Endodermal cell (in vitro differentiated cells): ENCODE measurements around the gene PPIP5K2. TPM values are rescaled to one million over a fixed set of nuclear protein-coding genes. Genes with fewer than 3 reads are reported as not detected.

Experiments used
- DNase-seq: peaks from one replicate; pipeline ENCODE4 v3.0.0-alpha.2; 2017
- H3K27ac ChIP-seq: 2 replicates; pipeline ENCODE4 v1.5.1; 2013; ENCODE audit warnings: mild to moderate bottlenecking, low read depth, low read length, moderate library complexity
- H3K27me3 ChIP-seq: 2 replicates; pipeline ENCODE4 v1.6.1; 2013; ENCODE audit warnings: mild to moderate bottlenecking, low read length, moderate library complexity; ENCODE audit not compliant: insufficient read depth, control insufficient read depth, poor library complexity, severe bottlenecking
- H3K36me3 ChIP-seq: 2 replicates; pipeline ENCODE4 v1.7.0; 2013; ENCODE audit warnings: mild to moderate bottlenecking, low read length, moderate library complexity; ENCODE audit not compliant: control insufficient read depth, insufficient read depth
- H3K4me1 ChIP-seq: one replicate; pipeline ENCODE4 v1.7.0; 2013; ENCODE audit warnings: low read length; ENCODE audit not compliant: control insufficient read depth, insufficient read depth
- H3K4me3 ChIP-seq: 2 replicates; pipeline ENCODE4 v1.5.1; 2013; ENCODE audit warnings: mild to moderate bottlenecking, low read length, moderate library complexity
- H3K9ac ChIP-seq: 2 replicates; pipeline ENCODE4 v1.6.1; 2013; ENCODE audit warnings: mild to moderate bottlenecking, low read length, moderate library complexity; ENCODE audit not compliant: poor library complexity, severe bottlenecking; ENCODE audit errors: extremely low read depth
- H3K9me3 ChIP-seq: 2 replicates; pipeline ENCODE4 v1.6.1; 2013; ENCODE audit warnings: mild to moderate bottlenecking, low read length, moderate library complexity; ENCODE audit not compliant: control insufficient read depth
- H3K27ac Mint-ChIP-seq: 2 replicates; pipeline ENCODE4 v1.8.0; 2020; ENCODE audit warnings: mixed read lengths
- H3K27me3 Mint-ChIP-seq: 2 replicates; pipeline ENCODE4 v1.8.0; 2021; ENCODE audit warnings: mild to moderate bottlenecking, mixed read lengths; ENCODE audit not compliant: insufficient read depth
- H3K36me3 Mint-ChIP-seq: 2 replicates; pipeline ENCODE4 v1.8.0; 2020; ENCODE audit warnings: low read depth, mixed read lengths
- H3K4me1 Mint-ChIP-seq: 2 replicates; pipeline ENCODE4 v1.8.0; 2020; ENCODE audit warnings: mixed read lengths
- H3K4me3 Mint-ChIP-seq: 2 replicates; pipeline ENCODE4 v1.8.0; 2020; ENCODE audit warnings: mild to moderate bottlenecking, moderate library complexity, mixed read lengths
- H3K9me3 Mint-ChIP-seq: 2 replicates; pipeline ENCODE4 v1.8.0; 2020; ENCODE audit warnings: mild to moderate bottlenecking, mixed read lengths
- WGBS, 2 experiments: methylation state at CpG; one replicate each; pipeline versions ENCODE4 v1.1.5 to v1.1.7; 2013; ENCODE audit warnings: missing lambda C conversion rate in 2 of 2, mixed read lengths in 1 of 2; ENCODE audit not compliant: insufficient coverage in 1 of 2, insufficient read length in 1 of 2; 5-methylcytosine and 5-hydroxymethylcytosine counted together
- total RNA-seq, 2 donors: library from RNA; stranded (reverse); fragmentation: NEBNext Ultra II Directional in 1 of 2; extraction: Animal tissue kit (Norgen Biotek cat#: 25700) in 1 of 2; gene quantifications; 2 replicates in 1 of 2; 3 replicates in 1 of 2; pipeline ENCODE4 v1.2.1, GENCODE V29; 2021
- TF ChIP-seq, protein P1 (sequence below): fragments of 200-600 bp; sonication (generic); conservative IDR thresholded peaks from 2 replicates; pipeline ENCODE4 v1.5.0; 2021; ENCODE audit warnings: antibody characterized with exemption, mild to moderate bottlenecking

The PPIP5K2 gene
- total RNA-seq, 2 donors from 2014 or later, result 67.1 to 68.0 TPM

DNA sequence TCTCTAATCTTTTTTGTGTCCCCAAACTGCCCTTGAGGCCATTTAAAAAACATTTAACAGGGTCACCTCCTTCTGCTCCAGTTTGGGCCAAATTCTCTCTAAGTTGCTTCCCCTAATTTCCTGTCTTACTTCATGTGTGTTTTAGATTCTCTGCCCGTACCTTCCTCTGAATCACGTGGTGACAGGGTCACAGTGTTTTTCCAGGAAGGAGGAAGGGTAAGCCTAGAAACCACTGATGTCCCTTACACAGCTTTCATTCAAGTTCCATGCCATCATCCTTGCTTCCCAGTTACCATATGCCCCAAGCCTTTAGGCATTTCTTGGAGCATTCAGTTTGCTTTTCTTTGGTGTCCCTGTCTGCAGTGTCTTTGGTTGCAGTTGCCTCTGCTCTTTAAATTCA lies 96.0 kb downstream of the PPIP5K2 start:
- Histone ChIP-seq H3K36me3 (no peaks in the 10 kb centered on the region), H3K27ac (no peak overlapping the region), H3K4me3 (no peak overlapping the region), H3K4me1 (no peaks in the 10 kb centered on the region), H3K27me3 (no peaks in the 10 kb centered on the region), H3K9me3 (no peaks in the 10 kb centered on the region), H3K9ac (no peak overlapping the region)
- peaks cover 3% of the 10 kb centered on the region for H3K9me3 Mint-ChIP-seq
- no peaks in the 10 kb centered on the region for H3K36me3 Mint-ChIP-seq
- TF ChIP-seq, protein P1, sequence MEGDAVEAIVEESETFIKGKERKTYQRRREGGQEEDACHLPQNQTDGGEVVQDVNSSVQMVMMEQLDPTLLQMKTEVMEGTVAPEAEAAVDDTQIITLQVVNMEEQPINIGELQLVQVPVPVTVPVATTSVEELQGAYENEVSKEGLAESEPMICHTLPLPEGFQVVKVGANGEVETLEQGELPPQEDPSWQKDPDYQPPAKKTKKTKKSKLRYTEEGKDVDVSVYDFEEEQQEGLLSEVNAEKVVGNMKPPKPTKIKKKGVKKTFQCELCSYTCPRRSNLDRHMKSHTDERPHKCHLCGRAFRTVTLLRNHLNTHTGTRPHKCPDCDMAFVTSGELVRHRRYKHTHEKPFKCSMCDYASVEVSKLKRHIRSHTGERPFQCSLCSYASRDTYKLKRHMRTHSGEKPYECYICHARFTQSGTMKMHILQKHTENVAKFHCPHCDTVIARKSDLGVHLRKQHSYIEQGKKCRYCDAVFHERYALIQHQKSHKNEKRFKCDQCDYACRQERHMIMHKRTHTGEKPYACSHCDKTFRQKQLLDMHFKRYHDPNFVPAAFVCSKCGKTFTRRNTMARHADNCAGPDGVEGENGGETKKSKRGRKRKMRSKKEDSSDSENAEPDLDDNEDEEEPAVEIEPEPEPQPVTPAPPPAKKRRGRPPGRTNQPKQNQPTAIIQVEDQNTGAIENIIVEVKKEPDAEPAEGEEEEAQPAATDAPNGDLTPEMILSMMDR, result no peak
- H3K4me1 Mint-ChIP-seq, result peaks cover 8% of the 10 kb centered on the region
- H3K4me3 Mint-ChIP-seq, result no peak overlapping the region
- no peak overlapping the region for H3K27ac Mint-ChIP-seq
- WGBS, 2 experiments, result 64 to 100% methylated on average over 1 to 2 of the region's 2 CpGs
- H3K27me3 Mint-ChIP-seq, result no peaks in the 10 kb centered on the region
- no peak for DNase-seq

DNA sequence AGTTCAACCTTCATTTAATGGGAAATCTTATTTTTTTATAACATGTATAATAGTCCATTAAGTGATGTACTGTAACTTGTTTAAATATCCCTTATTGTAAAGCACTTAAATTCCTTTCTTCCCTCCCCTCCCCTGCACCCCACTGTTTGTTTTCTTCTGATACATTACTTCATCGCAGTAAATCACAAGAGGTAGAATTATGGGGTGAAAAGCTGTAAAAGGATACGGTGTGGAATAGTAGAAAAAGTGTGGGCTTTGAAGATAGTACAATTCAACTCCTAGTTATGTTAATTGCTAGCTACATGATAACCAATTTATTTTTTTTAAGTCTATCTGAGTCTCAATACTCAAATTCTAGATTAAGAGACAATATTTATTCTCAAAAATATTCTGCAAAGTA lies 96.6 kb downstream of the PPIP5K2 start:
- Histone ChIP-seq H3K27me3 (no peaks in the 10 kb centered on the region), H3K4me3 (no peak overlapping the region), H3K9ac (no peak overlapping the region), H3K27ac (no peak overlapping the region), H3K9me3 (no peaks in the 10 kb centered on the region), H3K4me1 (no peaks in the 10 kb centered on the region), H3K36me3 (no peaks in the 10 kb centered on the region)
- peaks cover 8% of the 10 kb centered on the region for H3K4me1 Mint-ChIP-seq
- H3K27ac Mint-ChIP-seq, result no peak overlapping the region
- TF ChIP-seq, protein P1, result no peak
- H3K4me3 Mint-ChIP-seq, result no peak overlapping the region
- WGBS, 2 experiments, result 100% methylated on average over 2 of the region's 2 CpGs; no CpG with 5 or more reads in 1 of the 2 experiments
- peaks cover 3% of the 10 kb centered on the region for H3K9me3 Mint-ChIP-seq
- no peaks in the 10 kb centered on the region for H3K27me3 Mint-ChIP-seq
- H3K36me3 Mint-ChIP-seq, result no peaks in the 10 kb centered on the region
- no peak for DNase-seq

- Histone ChIP-seq H3K27ac (no peak overlapping the region), H3K36me3 (no peaks in the 10 kb centered on the region), H3K27me3 (no peaks in the 10 kb centered on the region), H3K4me1 (no peaks in the 10 kb centered on the region), H3K4me3 (no peak overlapping the region), H3K9ac (no peak overlapping the region), H3K9me3 (no peaks in the 10 kb centered on the region)
- DNase-seq, result no peak
- Mint-ChIP-seq H3K27ac (no peak overlapping the region), H3K4me1 (peaks cover 8% of the 10 kb centered on the region), H3K9me3 (peaks cover 3% of the 10 kb centered on the region), H3K36me3 (no peaks in the 10 kb centered on the region), H3K4me3 (no peak overlapping the region), H3K27me3 (no peaks in the 10 kb centered on the region)
- TF ChIP-seq, protein P1, result no peak
These were observed 97.0 kb downstream of the PPIP5K2 start for GRCh38 chr5:103217101-103217500.
